SU-DHL-6 (cell line): ENCODE results near the gene EFEMP1.

Source experiments
- EZH2phosphoT487 ChIP-seq: fragments of 200-600 bp; sonication (generic), shearing (Covaris generic); conservative IDR thresholded peaks from 2 replicates; pipeline ENCODE4 v1.6.1; 2018; ENCODE audit warnings: mild to moderate bottlenecking, antibody characterized with exemption, low read length, moderate library complexity, mixed read lengths
- TF ChIP-seq, protein P1 (sequence below): fragments of 200-600 bp; sonication (generic); IDR thresholded peaks from one replicate; pipeline ENCODE4 v1.5.1; 2017; ENCODE audit warnings: antibody characterized with exemption, mild to moderate bottlenecking, low read length, moderate library complexity; ENCODE audit not compliant: insufficient read depth, poor library complexity, severe bottlenecking

DNA sequence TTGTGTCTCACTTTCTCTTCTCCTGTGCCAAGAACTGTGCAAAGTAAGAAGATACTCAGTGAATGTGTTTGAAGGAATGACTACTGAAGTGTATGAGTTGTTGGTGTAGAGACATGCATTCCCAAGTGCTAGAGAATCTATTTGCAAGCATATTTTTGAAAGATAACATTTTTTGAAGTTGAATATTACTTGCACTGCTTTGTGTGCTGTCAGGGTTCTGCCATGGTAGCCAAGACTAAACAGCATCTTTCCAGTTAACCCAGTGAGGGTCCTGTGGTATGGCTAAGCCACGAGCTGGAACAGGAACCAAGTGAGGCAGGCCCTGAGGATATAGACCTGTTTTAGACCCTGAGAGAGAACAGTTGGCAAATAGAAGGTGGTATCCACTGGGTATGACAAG lies 35.2 kb upstream of the EFEMP1 start:
- TF ChIP-seq, protein P1, sequence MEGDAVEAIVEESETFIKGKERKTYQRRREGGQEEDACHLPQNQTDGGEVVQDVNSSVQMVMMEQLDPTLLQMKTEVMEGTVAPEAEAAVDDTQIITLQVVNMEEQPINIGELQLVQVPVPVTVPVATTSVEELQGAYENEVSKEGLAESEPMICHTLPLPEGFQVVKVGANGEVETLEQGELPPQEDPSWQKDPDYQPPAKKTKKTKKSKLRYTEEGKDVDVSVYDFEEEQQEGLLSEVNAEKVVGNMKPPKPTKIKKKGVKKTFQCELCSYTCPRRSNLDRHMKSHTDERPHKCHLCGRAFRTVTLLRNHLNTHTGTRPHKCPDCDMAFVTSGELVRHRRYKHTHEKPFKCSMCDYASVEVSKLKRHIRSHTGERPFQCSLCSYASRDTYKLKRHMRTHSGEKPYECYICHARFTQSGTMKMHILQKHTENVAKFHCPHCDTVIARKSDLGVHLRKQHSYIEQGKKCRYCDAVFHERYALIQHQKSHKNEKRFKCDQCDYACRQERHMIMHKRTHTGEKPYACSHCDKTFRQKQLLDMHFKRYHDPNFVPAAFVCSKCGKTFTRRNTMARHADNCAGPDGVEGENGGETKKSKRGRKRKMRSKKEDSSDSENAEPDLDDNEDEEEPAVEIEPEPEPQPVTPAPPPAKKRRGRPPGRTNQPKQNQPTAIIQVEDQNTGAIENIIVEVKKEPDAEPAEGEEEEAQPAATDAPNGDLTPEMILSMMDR: no peak
- TF ChIP-seq EZH2phosphoT487: no peak
